GM19467 (cell line): ENCODE results near the gene NPPC.
"Not testable (repeated sequence)": the region's sequence is repeated elsewhere in the genome, so short reads cannot be mapped to it uniquely, and the experiment has no call there.

ENCODE experiments used
- ATAC-seq: cut with Tn5 transposase; IDR thresholded peaks from one replicate; pipeline ENCODE4 v1.9.1; 2021; ENCODE audit warnings: mild to moderate bottlenecking, moderate library complexity; ENCODE audit not compliant: unreplicated experiment

The NPPC gene

GRCh38 chr2:231926180-231926741 lies at the start of gene NPPC:
TSS of gene NPPC (minus strand) at chr2:231926396. CDS start at chr2:231926249, 147 bp downstream.
- ATAC-seq, result no peak

GRCh38 chr2:231975001-231975400 lies 48.8 kb upstream of the NPPC start:
- ATAC-seq, result no peak

- ATAC-seq, result no peak
Measured at GRCh38 chr2:231970461-231970860, 44.3 kb upstream of the NPPC start.

- ATAC-seq, result no peak
Measured at GRCh38 chr2:231968820-231969219, 42.6 kb upstream of the NPPC start.

GRCh38 chr2:231966886-231967285 lies 40.7 kb upstream of the NPPC start:
- ATAC-seq, result no peak

- ATAC-seq, result no peak
Measured at GRCh38 chr2:231965102-231965501, 38.9 kb upstream of the NPPC start.

- ATAC-seq, result peak; percentile 89
Measured at GRCh38 chr2:231961349-231962166, 35.4 kb upstream of the NPPC start, which contains the start of gene DIS3L2. TSS of gene DIS3L2 (plus strand) at chr2:231961713. CDS start at chr2:232014928, 53,215 bp downstream.

- peak; percentile 8 for ATAC-seq
Measured at GRCh38 chr2:231960810-231961348, 34.7 kb upstream of the NPPC start.

- ATAC-seq, result no peak
Measured at GRCh38 chr2:231957913-231958763, 31.9 kb upstream of the NPPC start.

GRCh38 chr2:231955758-231956472 lies 29.7 kb upstream of the NPPC start:
- ATAC-seq, result no peak

- ATAC-seq, result no peak
Measured at GRCh38 chr2:231951452-231952035, 25.3 kb upstream of the NPPC start.

GRCh38 chr2:231947694-231948093 lies 21.5 kb upstream of the NPPC start:
- ATAC-seq, result no peak

GRCh38 chr2:231947112-231947511 lies 20.9 kb upstream of the NPPC start:
- ATAC-seq, result not testable (repeated sequence)

GRCh38 chr2:231946241-231946814 lies 20.1 kb upstream of the NPPC start:
- ATAC-seq, result no peak

GRCh38 chr2:231942180-231942579 lies 16.0 kb upstream of the NPPC start:
- no peak for ATAC-seq

GRCh38 chr2:231941673-231942072 lies 15.5 kb upstream of the NPPC start:
- no peak for ATAC-seq

GRCh38 chr2:231940795-231941194 lies 14.6 kb upstream of the NPPC start:
- ATAC-seq, result no peak

GRCh38 chr2:231939022-231939421 lies 12.8 kb upstream of the NPPC start:
- ATAC-seq, result no peak

GRCh38 chr2:231937057-231937456 lies 10.9 kb upstream of the NPPC start:
- ATAC-seq, result no peak

- no peak for ATAC-seq
Measured at GRCh38 chr2:231936491-231936890, 10.3 kb upstream of the NPPC start.
